GM12878 (cell line): ENCODE data around the gene CSMD2. TPM values are rescaled to one million over a fixed set of nuclear protein-coding genes. Genes with fewer than 3 reads are reported as not detected.

Experiments used
- CREM ChIP-seq: IDR thresholded peaks from 2 replicates; pipeline ENCODE4 v1.6.1; 2014; ENCODE audit warnings: antibody characterized with exemption, low read depth
- IKZF1 ChIP-seq: fragments of 450-650 bp; conservative IDR thresholded peaks from 2 replicates; pipeline ENCODE4 v1.6.1; 2017; ENCODE audit warnings: antibody characterized with exemption, mild to moderate bottlenecking
- MEF2B ChIP-seq: fragments of 450-650 bp; IDR thresholded peaks from 2 replicates; pipeline ENCODE4 v1.6.1; 2018; ENCODE audit warnings: mild to moderate bottlenecking, moderate library complexity; ENCODE audit not compliant: partially characterized antibody, poor library complexity, severe bottlenecking
- SIN3A ChIP-seq: IDR thresholded peaks from 2 replicates; pipeline ENCODE4 v1.6.1; 2012; ENCODE audit warnings: low read depth, low read length, improper control_type of control experiment
- TCF12 ChIP-seq: IDR thresholded peaks from 2 replicates; pipeline ENCODE4 v1.6.1; 2011; ENCODE audit warnings: low read depth, mild to moderate bottlenecking, low read length
- polyA plus RNA-seq, 11 experiments: library from polyadenylated mRNA; depleted of rRNA in 4 of 11; unstranded in 6 of 11; stranded (reverse) in 5 of 11; fragments of >200 nt; fragmentation: Nextera tagmentation in 4 of 11; fragmentation: Illumina TruSeq in 1 of 11; extraction: Ambion mirVana in 4 of 11; extraction: Trizol in 1 of 11; gene quantifications; 1 replicate in 1 of 11; 2 replicates in 10 of 11; pipeline versions ENCODE4 v1.2.1 to v1.2.3, GENCODE V29; 2011 to 2016; ENCODE audit warnings: inconsistent platforms in 2 of 11, missing spikeins in 2 of 11, low read depth in 1 of 11
- small RNA-seq: library from RNA; depleted of rRNA; stranded (forward); fragments of <200 nt; gene quantifications from one replicate; pipeline ENCODE3, GENCODE V24; 2014
- total RNA-seq, 4 experiments: library from RNA; depleted of rRNA in 3 of 4; stranded (reverse); fragments of >200 nt in 3 of 4; fragmentation: Illumina TruSeq in 1 of 4; extraction: Trizol in 1 of 4; gene quantifications; 2 replicates each; pipeline versions ENCODE4 v1.2.1 to v1.2.3, GENCODE V29; 2013 to 2021

Gene CSMD2
- total and polyA plus RNA-seq, 10 of the 15 experiments (the other 5 are each of a cell fraction or from before 2014, with no cell fraction given) = under 0.01 TPM; not detected in 9

DNA sequence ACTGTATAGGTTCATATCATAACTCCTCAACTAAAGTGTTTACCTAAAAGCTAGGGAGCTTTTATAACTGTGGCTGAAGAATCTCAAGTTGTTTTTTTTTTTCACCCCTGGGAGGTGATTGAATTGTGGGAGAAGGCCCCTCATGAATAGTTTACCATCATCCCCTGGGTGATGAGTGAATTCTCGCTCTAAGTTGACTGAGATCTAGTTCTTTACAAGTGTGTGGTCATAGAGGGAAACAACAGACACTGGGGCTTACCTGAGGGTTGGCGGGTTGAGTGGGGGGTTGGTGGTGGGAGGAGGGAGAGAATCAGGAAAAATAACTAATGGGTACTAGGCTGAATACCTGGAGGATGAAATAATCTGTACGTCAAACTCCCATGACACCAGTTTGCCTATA, 700.5 kb downstream of the CSMD2 start (continued):
- no peak for TF ChIP-seq SIN3A
- TF ChIP-seq TCF12 = no peak
- peak; percentile 73 for TF ChIP-seq MEF2B
- no peak for TF ChIP-seq CREM
- TF ChIP-seq IKZF1 = no peak

Small RNAs within 50 kb of the gene (small RNA-seq; reads per million reads assigned to genes)
- 0.90 reads per million, percentile 28 among the genes with 10 or more reads in this experiment for gene RNA5SP42

Other genes starting within 250 kb of the CSMD2 start
- not detected in 2 replicates for gene C1orf94, start 11.7 kb upstream of the CSMD2 start, total RNA-seq (2014; rRNA removed)
- not detected in 2 replicates for gene C1orf94, start 11.7 kb upstream of the CSMD2 start, total RNA-seq (2014; rRNA removed; fragmentation: Illumina TruSeq; extraction: Trizol)
- gene C1orf94, start 11.7 kb upstream of the CSMD2 start, total RNA-seq (2021) = not detected in 2 replicates
- gene C1orf94, start 11.7 kb upstream of the CSMD2 start, polyA plus RNA-seq (2011; rRNA removed) = not detected in 2 replicates
- gene C1orf94, start 11.7 kb upstream of the CSMD2 start, polyA plus RNA-seq (2014; fragmentation: Illumina TruSeq; extraction: Trizol) = not detected in 2 replicates
- gene C1orf94, start 11.7 kb upstream of the CSMD2 start, polyA plus RNA-seq (2014; fragmentation: Nextera tagmentation; extraction: Ambion mirVana) = not detected
- gene C1orf94, start 11.7 kb upstream of the CSMD2 start, polyA plus RNA-seq (2014; rRNA removed) = not detected in 2 replicates
- gene C1orf94, start 11.7 kb upstream of the CSMD2 start, polyA plus RNA-seq (2016; fragmentation: Nextera tagmentation; extraction: Ambion mirVana) = not detected